Cerebellar nuclear complex (tissue), 1 donor: Measurements from ENCODE around the gene TROAP.
"Not testable (repeated sequence)": the region's sequence is repeated elsewhere in the genome, so short reads cannot be mapped to it uniquely, and the experiment has no call there.

Experiments used
- DNase-seq, 2 experiments: peaks; one replicate each; lab custom pipeline; 2025; lab: John Stamatoyannopoulos, UW

Gene TROAP

DNA sequence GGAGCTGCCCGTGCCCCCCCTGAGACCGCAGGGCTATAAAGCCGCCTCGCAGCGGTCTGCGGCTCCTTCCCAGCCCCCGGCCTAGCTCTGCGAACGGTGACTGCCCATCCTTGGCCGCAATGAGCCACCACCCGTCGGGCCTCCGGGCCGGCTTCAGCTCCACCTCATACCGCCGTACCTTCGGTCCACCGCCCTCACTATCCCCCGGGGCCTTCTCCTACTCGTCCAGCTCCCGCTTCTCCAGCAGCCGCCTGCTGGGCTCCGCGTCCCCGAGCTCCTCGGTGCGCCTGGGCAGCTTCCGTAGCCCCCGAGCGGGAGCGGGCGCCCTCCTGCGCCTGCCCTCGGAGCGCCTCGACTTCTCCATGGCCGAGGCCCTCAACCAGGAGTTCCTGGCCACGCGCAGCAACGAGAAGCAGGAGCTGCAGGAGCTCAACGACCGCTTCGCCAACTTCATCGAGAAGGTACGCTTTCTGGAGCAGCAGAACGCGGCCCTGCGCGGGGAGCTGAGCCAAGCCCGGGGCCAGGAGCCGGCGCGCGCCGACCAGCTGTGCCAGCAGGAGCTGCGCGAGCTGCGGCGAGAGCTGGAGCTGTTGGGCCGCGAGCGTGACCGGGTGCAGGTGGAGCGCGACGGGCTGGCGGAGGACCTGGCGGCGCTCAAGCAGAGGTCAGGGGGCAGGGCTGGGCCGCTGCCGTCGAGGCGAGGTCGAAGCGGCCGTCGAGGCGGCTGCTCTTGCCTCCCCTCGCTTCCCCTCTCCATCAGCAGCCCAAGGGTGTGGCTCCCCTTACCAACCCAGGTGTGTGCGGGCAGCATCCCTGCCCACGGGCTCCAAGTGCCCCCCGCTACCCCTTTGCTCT, 27.7 kb upstream of the TROAP start, which contains the start of gene PRPH:
Gene PRPH, plus strand, starts transcription at position 66 of the 855 bp plus-strand sequence. Its CDS starts 54 bp downstream, at position 120.
- DNase-seq, result no peak

DNA sequence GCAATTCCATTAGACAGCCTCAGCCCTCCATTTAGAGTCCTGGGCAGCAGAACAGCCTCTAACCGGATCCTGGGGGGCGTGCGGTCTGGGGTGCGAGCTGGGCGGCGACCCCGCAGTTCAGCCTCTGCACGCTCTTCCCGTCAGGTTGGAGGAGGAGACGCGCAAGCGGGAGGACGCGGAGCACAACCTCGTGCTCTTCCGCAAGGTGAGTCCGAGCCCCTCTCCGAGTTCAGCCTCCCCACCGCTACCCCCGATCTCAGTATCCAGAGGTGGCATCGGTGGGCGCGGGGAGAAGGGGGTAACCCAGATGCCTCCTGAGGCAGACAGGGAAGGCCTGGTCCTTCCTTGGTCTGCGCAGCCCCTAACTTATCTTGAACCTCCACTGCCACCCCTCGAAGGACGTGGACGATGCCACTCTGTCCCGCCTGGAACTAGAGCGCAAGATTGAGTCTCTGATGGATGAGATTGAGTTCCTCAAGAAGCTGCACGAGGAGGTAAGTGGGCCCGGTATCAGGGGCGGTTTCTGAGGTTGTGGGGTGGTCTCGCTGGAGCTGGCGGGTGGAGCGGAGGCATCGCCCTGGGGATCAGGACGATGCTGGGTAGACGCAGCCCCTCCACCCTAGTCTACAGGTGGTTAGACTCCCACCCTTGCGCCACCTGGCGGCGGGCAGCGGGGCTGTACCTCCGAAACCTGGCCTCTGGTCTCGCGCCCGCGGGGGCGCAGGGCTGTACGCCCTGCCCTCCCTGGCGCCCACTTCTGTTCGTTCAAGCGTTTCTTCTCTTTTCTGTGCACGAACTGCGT, 26.8 kb upstream of the TROAP start:
- no peak for DNase-seq

DNA sequence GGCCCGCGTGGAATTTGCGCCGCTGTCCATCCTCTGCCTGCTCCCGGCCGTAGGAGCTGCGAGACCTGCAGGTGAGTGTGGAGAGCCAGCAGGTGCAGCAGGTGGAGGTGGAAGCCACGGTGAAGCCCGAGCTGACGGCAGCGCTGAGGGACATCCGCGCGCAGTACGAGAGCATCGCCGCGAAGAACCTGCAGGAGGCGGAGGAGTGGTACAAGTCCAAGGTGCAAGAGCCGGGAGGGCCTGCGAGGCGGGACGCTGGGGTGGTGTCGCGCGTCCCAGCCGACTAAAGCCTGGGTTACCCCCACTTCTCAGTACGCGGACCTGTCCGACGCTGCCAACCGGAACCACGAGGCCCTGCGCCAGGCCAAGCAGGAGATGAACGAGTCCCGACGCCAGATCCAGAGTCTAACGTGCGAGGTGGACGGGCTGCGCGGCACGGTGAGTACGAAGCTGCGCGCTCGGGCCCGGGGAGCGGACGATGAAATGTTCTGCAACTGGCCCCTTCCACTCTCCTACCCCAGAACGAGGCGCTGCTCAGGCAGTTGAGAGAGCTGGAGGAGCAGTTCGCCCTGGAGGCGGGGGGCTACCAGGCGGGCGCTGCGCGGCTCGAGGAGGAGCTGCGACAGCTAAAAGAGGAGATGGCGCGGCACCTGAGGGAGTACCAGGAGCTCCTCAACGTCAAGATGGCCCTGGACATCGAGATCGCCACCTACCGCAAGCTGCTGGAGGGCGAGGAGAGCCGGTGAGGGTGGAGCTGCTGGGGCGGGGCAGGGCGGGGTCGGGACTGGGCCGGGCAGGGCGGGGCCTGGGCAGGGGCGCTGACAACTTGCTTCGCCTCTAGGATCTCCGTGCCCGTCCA, 26.0 kb upstream of the TROAP start:
- no peak for DNase-seq

DNA sequence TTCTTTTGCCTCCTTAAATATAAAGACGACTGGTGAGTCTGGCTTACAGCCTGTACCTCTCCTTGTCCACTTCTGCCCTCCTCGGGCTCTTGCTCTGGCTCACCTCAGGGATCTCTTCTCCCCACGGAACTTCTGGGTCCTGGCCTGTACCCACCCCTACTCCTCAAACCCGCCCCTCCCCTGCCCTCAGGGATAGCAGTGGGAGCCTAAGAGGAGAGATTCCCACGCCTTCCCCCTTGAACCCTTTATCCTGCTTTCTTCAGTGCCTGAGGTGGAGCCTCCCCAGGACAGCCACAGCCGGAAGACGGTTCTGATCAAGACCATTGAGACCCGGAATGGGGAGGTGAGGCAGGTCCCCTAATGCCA, 25.4 kb upstream of the TROAP start:
- DNase-seq, result no peak

DNA sequence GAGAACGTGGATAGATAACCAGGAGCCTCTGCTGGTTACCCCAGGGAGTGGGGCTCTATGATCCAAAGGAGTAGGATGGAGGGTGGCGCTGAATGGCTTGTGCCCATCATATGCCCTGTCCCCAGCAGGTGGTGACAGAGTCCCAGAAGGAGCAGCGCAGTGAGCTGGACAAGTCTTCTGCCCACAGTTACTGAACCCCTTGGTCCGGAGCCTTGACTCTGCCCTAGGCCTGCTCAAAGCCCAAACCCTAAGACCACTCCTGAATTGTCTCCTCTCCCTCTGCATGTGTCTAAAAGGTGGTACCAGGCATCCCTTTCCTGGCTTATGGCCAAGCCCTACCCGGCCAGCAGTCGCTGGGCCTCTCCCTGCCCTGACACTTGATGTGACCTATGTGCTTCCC, 24.9 kb upstream of the TROAP start:
- DNase-seq, result no peak

DNA sequence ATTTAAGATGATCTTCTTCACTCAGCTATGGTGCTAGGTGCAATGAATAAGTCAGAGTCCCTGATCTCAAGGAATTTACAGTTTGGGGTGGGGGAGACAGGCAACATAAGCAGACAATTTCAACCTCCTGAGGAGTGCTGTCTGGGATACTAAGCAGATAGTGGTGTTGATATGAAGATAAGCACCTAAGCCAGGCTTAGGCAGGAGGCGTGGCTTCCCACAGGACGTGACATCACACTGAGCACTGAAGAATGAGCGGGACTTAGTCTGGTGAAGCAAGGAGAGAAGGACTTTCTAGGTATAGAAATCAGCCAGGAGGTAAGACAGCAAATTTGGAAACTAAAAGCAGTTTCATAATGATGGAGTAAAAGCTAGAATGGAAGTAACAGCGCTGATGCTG, 21.3 kb upstream of the TROAP start:
- DNase-seq, result no peak

DNA sequence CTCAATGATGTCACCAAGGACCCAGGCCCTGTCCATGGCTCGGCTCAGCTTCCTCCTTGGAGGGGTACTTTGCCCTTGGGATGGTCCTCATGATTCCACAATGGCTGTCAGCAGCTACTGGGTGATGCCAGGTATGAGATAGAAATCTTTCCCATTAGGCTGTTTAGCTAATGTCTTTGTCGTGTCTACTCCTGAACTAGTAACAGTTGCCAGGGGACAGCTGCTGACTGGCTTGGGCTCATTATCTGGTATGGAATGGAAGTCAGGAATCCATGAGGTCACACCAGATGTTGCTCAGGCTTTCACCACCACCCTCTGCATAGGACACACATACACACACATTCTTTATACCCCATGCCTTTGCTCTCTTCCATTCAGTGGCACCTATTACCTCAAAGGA, 18.9 kb upstream of the TROAP start:
- DNase-seq, result no peak

DNA sequence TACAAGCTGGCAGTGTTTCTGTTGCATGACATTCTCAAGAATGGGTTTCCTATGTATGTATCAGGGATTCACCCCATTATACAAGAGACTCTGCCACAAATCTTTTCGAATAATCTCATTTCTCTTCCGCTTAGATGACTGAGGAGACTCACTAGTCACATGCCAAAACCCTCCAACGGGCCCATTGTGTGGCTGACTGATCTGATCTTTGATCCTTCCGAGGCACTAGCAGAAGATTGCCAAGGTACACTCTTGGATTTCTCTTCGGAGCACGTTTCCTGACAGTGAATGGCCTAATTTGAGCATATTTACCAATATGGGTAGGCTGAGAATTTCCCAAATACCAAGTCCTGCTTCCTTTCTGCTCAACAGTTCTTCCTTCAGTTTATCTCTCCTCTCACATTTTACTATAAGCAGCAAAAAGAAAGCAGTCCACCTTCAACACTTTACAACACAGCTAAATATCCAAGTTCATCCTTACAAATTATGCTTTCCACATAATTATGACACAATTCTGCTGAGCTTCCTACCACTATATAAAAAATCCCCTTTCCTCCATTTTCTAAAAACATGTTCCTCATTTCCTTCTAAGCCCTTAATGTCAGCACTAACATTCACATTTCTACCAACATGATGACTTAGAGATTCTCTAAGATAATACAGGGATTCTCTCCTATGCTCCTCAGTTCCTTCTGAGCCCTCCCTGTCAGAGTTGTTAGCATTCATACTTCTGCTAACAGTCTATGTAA, 17.1 kb upstream of the TROAP start:
- DNase-seq, result no peak

DNA sequence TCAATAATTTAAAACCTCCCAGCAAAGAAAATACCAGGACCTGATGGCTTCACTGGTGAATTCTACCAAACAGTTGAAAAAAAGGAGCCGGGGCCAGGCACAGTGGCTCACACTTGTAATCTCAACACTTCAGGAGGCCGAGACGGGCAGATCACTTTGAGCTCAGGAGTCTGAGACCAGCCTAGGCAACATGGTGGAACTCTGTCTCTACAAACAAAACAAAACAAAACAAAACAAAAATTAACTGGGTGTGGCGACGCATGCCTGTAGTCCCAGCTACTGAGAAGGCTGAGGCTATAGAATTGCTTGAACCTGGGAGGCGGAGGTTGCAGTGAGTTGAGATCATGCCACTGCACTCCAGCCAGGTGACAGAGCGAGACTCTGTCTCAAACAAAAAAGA, 13.7 kb upstream of the TROAP start:
- no peak for DNase-seq

DNA sequence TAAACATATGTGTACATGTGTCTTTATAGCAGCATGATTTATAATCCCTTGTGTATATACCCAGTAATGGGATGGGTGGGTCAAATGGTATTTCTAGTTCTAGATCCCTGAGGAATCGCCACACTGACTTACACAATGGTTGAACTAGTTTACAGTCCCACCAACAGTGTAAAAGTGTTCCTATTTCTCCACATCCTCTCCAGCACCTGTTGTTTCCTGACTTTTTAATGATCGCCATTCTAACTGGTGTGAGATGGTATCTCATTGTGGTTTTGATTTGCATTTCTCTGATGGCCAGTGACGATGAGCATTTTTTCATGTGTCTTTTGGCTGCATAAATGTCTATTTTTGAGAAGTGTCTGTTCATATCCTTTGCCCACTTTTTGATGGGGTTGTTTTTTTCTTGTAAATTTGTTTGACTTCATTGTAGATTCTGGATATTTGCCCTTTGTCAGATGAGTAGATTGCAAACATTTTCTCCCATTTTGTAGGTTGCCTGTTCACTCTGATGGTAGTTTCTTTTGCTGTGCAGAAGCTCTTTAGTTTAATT, 12.5 kb upstream of the TROAP start:
- DNase-seq, result not testable (repeated sequence)

DNA sequence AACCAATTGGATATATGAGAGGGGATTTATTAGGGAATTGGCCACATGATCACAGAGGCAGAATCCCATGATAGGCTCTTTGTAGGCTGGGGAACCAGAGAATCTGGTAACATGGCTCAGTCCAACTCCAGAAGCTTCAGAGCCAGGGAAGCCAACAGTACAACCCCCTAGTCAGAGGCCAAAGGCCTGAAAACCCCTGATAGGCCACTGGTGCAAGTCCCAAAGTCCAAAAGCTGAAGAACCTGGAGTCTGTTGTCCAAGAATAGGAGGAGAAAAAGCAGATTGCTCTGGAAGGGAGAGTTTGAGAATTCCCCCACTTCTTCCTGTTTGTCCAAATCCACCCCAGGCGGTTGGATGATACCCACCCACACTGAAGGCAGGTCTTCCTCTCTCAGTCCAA, 8.2 kb upstream of the TROAP start:
- no peak for DNase-seq

DNA sequence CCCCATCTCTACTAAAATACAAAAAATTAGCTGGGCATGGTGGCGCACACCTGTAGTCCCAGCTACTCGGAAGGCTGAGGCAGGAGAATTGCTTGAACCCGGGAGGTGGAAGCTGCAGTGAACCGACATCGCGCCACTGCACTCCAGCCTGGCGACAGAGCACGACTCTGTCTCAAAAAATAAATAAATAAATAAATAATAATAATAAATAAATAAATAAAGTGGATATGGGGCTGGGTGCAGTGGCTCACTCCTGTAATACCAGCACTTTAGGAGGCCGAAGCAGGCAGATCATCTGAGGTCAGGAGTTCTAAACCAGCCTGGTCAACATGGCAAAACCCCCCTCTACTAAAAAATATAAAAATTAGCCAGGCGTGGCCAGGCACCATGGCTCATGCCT, 5.9 kb upstream of the TROAP start:
- not testable (repeated sequence) for DNase-seq

DNA sequence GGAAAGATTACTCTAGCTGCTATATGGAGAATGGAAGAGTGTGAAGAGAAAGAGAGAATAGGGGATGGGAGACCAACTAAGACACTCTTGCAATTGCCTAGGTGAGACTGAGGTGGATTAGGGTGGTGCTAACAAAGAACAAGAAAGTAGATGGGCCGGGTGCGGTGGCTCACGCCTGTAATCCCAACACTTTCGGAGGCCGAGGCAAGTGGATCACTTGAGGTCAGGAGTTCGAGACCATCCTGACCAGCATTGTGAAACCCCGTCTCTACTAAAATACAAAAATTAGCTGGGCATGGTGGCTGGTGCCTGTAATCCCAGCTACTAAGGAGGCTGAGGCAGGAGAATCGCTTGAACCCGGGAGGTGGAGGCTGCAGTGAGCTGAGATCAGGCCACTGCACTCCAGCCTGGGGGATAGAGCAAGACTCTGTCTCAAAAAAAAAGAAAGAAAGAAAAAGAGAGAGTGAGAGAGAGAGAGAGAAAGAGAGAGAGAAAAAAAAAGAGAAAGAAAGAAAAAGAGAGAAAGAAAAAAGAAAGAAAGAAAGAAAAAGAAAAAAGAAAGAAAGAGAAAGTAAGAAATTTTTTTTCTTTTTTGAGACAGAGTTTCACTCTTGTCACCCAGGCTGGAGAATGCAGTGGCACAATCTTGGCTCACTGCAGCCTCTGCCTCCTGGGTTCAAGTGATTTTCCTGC, 2.5 kb upstream of the TROAP start:
- not testable (repeated sequence) for DNase-seq

DNA sequence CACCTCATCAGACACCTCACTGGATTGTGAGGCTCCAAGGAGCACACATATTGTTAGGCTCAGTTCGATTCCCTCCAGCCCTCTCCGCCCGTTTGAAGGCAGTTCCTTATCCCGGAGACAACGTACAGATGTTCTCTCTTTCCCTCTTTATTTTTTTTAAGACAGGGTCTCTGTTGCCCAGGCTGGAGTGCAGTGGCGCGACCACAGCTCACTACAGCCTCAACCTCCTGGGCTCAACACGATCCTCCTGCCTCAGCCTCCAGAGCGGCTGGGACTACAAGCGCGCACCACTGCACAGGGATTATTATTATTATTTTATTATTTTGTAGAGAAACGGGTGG, 718 bp upstream of the TROAP start:
- DNase-seq, result no peak

DNA sequence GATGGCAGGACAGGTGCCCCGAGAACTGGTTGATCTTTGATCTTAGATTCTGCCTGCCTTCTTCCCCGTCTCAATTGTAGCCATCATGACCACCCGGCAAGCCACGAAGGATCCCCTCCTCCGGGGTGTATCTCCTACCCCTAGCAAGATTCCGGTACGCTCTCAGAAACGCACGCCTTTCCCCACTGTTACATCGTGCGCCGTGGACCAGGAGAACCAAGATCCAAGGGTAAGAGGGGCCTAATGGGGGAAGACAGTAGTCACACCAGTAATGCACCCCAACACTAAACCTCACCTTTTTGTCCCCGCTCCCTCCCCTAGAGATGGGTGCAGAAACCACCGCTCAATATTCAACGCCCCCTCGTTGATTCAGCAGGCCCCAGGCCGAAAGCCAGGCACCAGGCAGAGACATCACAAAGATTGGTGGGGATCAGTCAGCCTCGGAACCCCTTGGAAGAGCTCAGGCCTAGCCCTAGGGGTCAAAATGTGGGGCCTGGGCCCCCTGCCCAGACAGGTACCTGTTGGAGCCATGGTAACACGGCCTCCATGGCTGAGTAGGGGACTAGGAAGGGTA, 556 bp downstream of the TROAP start:
- no peak for DNase-seq

DNA sequence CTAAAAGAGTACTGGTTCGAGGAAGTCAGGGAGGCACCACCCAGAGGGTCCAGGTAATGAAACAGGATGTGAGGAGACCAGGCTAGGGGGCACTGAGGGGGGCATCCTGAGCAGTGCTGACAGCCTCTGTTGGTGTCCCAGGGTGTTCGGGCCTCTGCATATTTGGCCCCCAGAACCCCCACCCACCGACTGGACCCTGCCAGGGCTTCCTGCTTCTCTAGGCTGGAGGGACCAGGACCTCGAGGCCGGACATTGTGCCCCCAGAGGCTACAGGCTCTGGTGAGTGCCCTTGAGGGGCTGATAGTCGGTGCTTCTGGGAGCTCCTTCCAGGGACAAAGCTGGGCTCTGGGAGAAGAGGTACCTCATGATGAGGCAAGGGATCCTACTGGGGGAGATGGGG, 2.6 kb downstream of the TROAP start:
- no peak for DNase-seq

DNA sequence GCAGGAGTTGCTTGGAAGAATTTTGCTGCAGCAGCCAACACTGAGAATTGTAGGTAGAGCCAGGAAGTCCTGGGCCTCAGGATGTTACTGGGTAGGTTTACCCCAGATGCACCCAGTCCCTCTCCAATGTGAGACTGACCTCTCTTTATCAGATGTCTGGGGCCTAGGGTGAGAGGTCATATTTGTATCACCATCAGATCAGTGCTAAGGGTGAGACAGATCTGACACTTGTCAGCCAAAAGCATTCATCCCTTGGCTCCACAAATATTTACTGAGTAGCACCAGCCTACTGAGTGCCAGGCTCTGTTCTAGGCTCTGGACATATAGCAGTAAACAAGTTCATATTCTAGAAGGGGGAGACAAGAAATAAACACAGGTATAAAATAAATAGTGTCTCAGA, 4.3 kb downstream of the TROAP start:
- DNase-seq, result no peak

DNA sequence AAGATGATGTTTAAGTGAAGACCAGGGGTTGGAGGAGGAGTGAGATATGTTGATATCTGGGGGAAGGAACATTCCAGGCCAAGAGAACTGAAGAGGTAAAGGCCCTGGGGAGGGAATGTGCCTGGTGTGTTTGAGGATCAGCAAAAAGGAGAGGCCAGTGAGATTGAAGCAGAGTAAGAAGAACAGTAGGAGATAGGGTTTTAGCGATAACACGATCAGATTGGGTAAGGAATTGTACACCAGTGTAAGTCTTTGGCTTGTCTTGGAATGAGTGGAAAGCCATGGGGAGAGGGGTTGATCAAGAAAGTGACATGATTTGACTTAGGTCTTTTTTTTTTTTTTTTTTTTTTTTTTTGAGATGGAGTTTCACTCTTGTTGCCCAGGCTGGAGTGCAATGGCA, 4.8 kb downstream of the TROAP start:
- DNase-seq, result no peak

DNA sequence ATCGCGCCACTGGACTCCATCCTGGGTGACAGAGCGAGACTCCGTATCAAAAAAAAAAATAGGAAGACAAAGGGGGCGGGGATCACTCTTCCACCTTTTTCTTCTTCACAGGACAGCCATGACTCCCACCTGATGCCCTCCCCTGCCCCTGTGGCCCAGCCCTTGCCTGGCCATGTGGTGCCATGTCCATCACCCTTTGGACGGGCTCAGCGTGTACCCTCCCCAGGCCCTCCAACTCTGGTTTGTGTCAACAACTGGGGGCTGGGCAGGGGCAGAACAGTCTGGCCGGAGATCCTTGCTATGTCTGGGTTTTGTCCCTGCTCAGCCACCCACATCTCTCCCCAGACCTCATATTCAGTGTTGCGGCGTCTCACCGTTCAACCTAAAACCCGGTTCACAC, 5.8 kb downstream of the TROAP start:
- DNase-seq, result no peak

DNA sequence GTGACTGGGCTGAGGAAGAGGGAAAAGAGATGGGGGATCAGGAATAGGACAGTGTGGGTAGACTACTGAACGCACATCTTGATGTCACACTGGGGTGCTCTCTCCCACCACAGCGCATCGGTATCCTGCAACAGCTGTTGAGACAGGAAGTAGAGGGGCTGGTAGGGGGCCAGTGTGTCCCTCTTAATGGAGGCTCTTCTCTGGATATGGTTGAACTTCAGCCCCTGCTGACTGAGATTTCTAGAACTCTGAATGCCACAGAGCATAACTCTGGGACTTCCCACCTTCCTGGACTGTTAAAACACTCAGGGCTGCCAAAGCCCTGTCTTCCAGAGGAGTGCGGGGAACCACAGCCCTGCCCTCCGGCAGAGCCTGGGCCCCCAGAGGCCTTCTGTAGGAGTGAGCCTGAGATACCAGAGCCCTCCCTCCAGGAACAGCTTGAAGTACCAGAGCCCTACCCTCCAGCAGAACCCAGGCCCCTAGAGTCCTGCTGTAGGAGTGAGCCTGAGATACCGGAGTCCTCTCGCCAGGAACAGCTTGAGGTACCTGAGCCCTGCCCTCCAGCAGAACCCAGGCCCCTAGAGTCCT, 7.1 kb downstream of the TROAP start:
- no peak for DNase-seq
